ENCODE measurements around the gene DPYSL5. TPM values are rescaled to one million over a fixed set of nuclear protein-coding genes. Genes with fewer than 3 reads are reported as not detected.

Gene DPYSL5
- total and polyA plus RNA-seq, 3 donors from 2014 or later = 2.8 to 22.3 (median 5.5) TPM

DNA sequence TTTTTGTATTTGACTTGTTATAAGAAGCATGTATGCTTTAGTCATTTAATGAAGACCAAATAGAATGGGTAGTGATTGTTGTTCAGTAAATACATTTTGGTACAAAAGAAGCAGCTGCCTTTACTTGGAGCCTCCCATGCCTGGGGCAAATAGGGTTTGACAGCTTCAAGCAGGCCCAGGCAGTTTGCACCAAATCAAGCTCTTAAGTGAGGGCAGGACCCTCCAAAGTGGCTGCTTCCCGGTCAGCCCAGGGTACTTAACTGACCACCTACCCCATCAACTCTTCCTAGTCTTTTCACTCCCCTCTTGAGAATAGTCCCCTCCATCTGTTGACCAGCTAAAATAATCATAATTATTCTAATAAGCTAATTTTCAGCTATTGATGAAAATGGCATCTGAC lies 127.7 kb downstream of the DPYSL5 start:
- TF ChIP-seq POLR2A (IDR thresholded peaks at IDR 0.05) (no peak), CTCF (IDR thresholded peaks at IDR 0.05) (no peak)
- no peak for DNase-seq
- no peaks in the 10 kb centered on the region for H3K4me1 ChIP-seq
- H3K27ac ChIP-seq = no peak overlapping the region
- H3K4me3 ChIP-seq = no peak overlapping the region
- no peaks in the 10 kb centered on the region for H3K9me3 ChIP-seq
- 88 to 89% methylated on average over 1 of the region's 1 CpG for WGBS, 2 donors
- H3K36me3 ChIP-seq (ENCODE audit: low read depth, missing control alignments) = no peaks in the 10 kb centered on the region
- intact Hi-C loops (cut with DNase I; ENCODE audit: low total_unique reads) = no loop called here
- H3K27me3 ChIP-seq = no peaks in the 10 kb centered on the region

DNA sequence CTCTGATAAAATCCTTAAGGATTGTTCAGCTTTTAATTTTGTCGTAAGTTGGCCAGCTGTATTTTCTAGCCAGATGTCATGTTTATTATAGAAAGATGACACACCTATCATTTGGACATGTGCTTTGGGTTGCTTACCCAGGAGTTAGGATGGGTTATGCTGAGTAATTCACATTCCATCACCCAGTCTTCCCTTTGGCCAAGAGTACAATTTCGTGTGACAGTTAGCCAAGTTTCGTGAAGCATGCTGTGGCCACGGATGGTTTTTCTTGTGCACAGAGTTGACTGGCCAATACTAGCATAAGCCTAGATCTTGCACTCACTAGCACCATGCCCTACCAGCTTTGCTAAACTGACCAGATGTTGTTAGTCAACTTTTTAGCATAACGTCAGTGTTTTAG lies 128.3 kb downstream of the DPYSL5 start:
- no peak for TF ChIP-seq POLR2A (IDR thresholded peaks at IDR 0.05)
- no peak for TF ChIP-seq CTCF (IDR thresholded peaks at IDR 0.05)
- H3K27ac ChIP-seq = no peak overlapping the region
- no peaks in the 10 kb centered on the region for H3K27me3 ChIP-seq
- intact Hi-C loops (cut with DNase I; ENCODE audit: low total_unique reads) = no loop called here
- H3K4me3 ChIP-seq = no peak overlapping the region
- H3K9me3 ChIP-seq = no peaks in the 10 kb centered on the region
- no peaks in the 10 kb centered on the region for H3K4me1 ChIP-seq
- 86 to 92% methylated on average over 5 of the region's 5 CpGs for WGBS, 2 donors
- no peak for DNase-seq
- H3K36me3 ChIP-seq (ENCODE audit: low read depth, missing control alignments) = no peaks in the 10 kb centered on the region

DNA sequence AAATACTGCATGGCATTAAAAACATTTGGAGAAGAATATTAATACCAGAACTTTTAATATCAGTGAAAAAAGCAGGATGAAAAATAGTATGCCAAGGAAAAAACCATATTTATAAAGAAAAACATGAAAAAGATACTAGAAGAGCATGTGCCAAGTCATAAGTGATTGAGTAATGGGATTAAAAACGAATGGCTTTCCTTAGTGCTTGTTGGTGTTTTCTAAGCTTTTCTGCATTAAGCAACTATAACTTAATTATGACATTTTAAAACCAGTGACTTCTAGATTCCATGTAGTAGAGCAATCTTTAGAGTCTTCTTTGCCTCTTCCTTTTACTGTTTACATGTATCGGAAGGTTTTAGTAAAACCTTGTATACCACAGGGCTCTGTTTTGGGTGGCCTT lies 129.1 kb downstream of the DPYSL5 start:
- H3K4me1 ChIP-seq = no peaks in the 10 kb centered on the region

GRCh38 chr2:26978061-26978596 lies 130.2 kb downstream of the DPYSL5 start:
- intact Hi-C loops (cut with DNase I; ENCODE audit: low total_unique reads) = no loop called here
- H3K36me3 ChIP-seq (ENCODE audit: low read depth, missing control alignments) = no peaks in the 10 kb centered on the region
- H3K27ac ChIP-seq = no peak overlapping the region
- WGBS, 2 donors = 61 to 77% methylated on average over 4 of the region's 4 CpGs
- TF ChIP-seq CTCF (IDR thresholded peaks at IDR 0.05) (no peak), POLR2A (IDR thresholded peaks at IDR 0.05) (no peak)
- DNase-seq = no peak
- no peaks in the 10 kb centered on the region for H3K4me1 ChIP-seq
- no peak overlapping the region for H3K4me3 ChIP-seq
- no peaks in the 10 kb centered on the region for H3K9me3 ChIP-seq
- H3K27me3 ChIP-seq = no peaks in the 10 kb centered on the region

More for the DNA sequence above, 129.1 kb downstream of the DPYSL5 start:
- intact Hi-C loops (cut with DNase I; ENCODE audit: low total_unique reads) = no loop called here
- DNase-seq = no peak
- 87 to 94% methylated on average over 2 of the region's 2 CpGs for WGBS, 2 donors
- TF ChIP-seq CTCF (IDR thresholded peaks at IDR 0.05) = no peak
- TF ChIP-seq POLR2A (IDR thresholded peaks at IDR 0.05) = no peak
- H3K36me3 ChIP-seq (ENCODE audit: low read depth, missing control alignments) = no peaks in the 10 kb centered on the region
- no peak overlapping the region for H3K4me3 ChIP-seq
- no peaks in the 10 kb centered on the region for H3K27me3 ChIP-seq
- H3K27ac ChIP-seq = no peak overlapping the region
- H3K9me3 ChIP-seq = no peaks in the 10 kb centered on the region

GRCh38 chr2:26979741-26980140 lies 131.8 kb downstream of the DPYSL5 start:
- Histone ChIP-seq H3K27ac (no peak overlapping the region), H3K4me3 (no peak overlapping the region), H3K4me1 (no peaks in the 10 kb centered on the region), H3K27me3 (no peaks in the 10 kb centered on the region), H3K9me3 (no peaks in the 10 kb centered on the region), H3K36me3 (ENCODE audit: low read depth, missing control alignments) (no peaks in the 10 kb centered on the region)
- 51 to 65% methylated on average over 2 of the region's 2 CpGs for WGBS, 2 donors
- DNase-seq = no peak
- TF ChIP-seq POLR2A (IDR thresholded peaks at IDR 0.05) (no peak), CTCF (IDR thresholded peaks at IDR 0.05) (no peak)
- intact Hi-C loops (cut with DNase I; ENCODE audit: low total_unique reads) = no loop called here
